H1 (cell line): ENCODE measurements around the gene MOK. TPM values are rescaled to one million over a fixed set of nuclear protein-coding genes. Genes with fewer than 3 reads are reported as not detected.

Experiments used
- CTCF ChIA-PET: fragments of 300-600 bp; sonication (Branson Sonifier 250); formaldehyde crosslinking; loops from one replicate; lab custom pipeline; 2021; ENCODE audit not compliant: partially characterized antibody; lab: Charles Lee
- POLR2A ChIA-PET: fragments of 300-600 bp; sonication (Branson Sonifier 250); formaldehyde crosslinking; loops from one replicate; lab custom pipeline; 2021; ENCODE audit warnings: inconsistent platforms; ENCODE audit not compliant: partially characterized antibody; lab: Charles Lee
- DNase-seq, 2 experiments: peaks; one replicate each; pipeline versions ENCODE4 v3.0.0 to v3.0.0-alpha.2; 2010 to 2022; ENCODE audit warnings: low spot score in 2 of 2, low read depth in 1 of 2, mixed read lengths in 1 of 2
- FAIRE-seq: peaks from 2 replicates; lab custom pipeline; 2011; peaks lifted over from hg19 to GRCh38; lab: Jason Lieb, UNC
- H2AFZ ChIP-seq: 2 replicates; pipeline ENCODE4 v1.8.1; 2012; ENCODE audit warnings: low read length, inconsistent platforms
- H2AK5ac ChIP-seq: 2 replicates; pipeline ENCODE4 v1.6.1; 2013; ENCODE audit warnings: low read depth, low read length
- H2BK120ac ChIP-seq: replicated peaks from 2 replicates; pipeline ENCODE3; 2013; ENCODE audit warnings: low read depth, low read length, inconsistent platforms
- H2BK12ac ChIP-seq: 2 replicates; pipeline ENCODE4 v1.6.1; 2013; ENCODE audit warnings: low read depth, low read length
- H2BK15ac ChIP-seq: 2 replicates; pipeline ENCODE4 v1.6.1; 2013; ENCODE audit warnings: low read length
- H2BK20ac ChIP-seq: 2 replicates; pipeline ENCODE4 v1.6.1; 2013; ENCODE audit warnings: low read length
- H2BK5ac ChIP-seq: 2 replicates; pipeline ENCODE4 v1.6.1; 2013; ENCODE audit warnings: low read depth, low read length
- H3K14ac ChIP-seq: 2 replicates; pipeline ENCODE4 v1.6.1; 2013; ENCODE audit warnings: inconsistent platforms; ENCODE audit not compliant: insufficient read length
- H3K18ac ChIP-seq: 2 replicates; pipeline ENCODE4 v1.6.1; 2013; ENCODE audit warnings: low read length; ENCODE audit errors: extremely low read depth
- H3K23ac ChIP-seq: 2 replicates; pipeline ENCODE4 v1.6.1; 2013; ENCODE audit warnings: inconsistent platforms; ENCODE audit not compliant: insufficient read length
- H3K23me2 ChIP-seq: 2 replicates; pipeline ENCODE4 v1.6.1; 2013; ENCODE audit warnings: low read depth, low read length
- H3K27ac ChIP-seq: 2 replicates; pipeline ENCODE4 v1.6.1; 2011; ENCODE audit warnings: low read depth, low read length, inconsistent platforms
- H3K27me3 ChIP-seq, 4 experiments: replicated peaks in 1 of 4; 1 replicate in 1 of 4; 2 replicates in 3 of 4; pipeline versions ENCODE4 v1.6.1 to v1.8.1; 2011 to 2013; ENCODE audit warnings: low read length in 3 of 4, mild to moderate bottlenecking in 3 of 4, inconsistent platforms in 2 of 4, mixed read lengths in 2 of 4, moderate library complexity in 1 of 4; ENCODE audit not compliant: control insufficient read depth in 3 of 4, insufficient read depth in 3 of 4; ENCODE audit errors: extremely low read depth in 1 of 4
- H3K36me3 ChIP-seq, 4 experiments: 2 replicates each; pipeline versions ENCODE4 v1.6.1 to v1.8.1; 2011 to 2013; ENCODE audit warnings: mild to moderate bottlenecking in 4 of 4, low read length in 3 of 4, moderate library complexity in 2 of 4, control low read depth in 1 of 4, inconsistent platforms in 1 of 4; ENCODE audit not compliant: insufficient read depth in 4 of 4, control insufficient read depth in 2 of 4
- H3K4ac ChIP-seq: replicated peaks from 2 replicates; pipeline ENCODE3; 2013; ENCODE audit warnings: low read length, low read depth, mixed read lengths, inconsistent platforms; ENCODE audit not compliant: insufficient read length
- H3K4me1 ChIP-seq, 4 experiments: replicated peaks in 1 of 4; 1 replicate in 1 of 4; 2 replicates in 3 of 4; pipeline versions ENCODE4 v1.6.1 to v1.8.1; 2011 to 2013; ENCODE audit warnings: low read length in 3 of 4, inconsistent platforms in 2 of 4, mixed read lengths in 1 of 4; ENCODE audit not compliant: insufficient read depth in 4 of 4, control insufficient read depth in 3 of 4
- H3K4me2 ChIP-seq, 2 experiments: 2 replicates each; pipeline versions ENCODE4 v1.6.1 to v1.8.1; 2011 to 2013; ENCODE audit warnings: low read depth in 2 of 2, low read length in 2 of 2, control low read depth in 1 of 2, inconsistent platforms in 1 of 2, mild to moderate bottlenecking in 1 of 2; ENCODE audit not compliant: insufficient read depth in 1 of 2
- H3K4me3 ChIP-seq, 4 experiments: fragments of 200-600, 300-600 bp in 1 of 4; sonication (generic), shearing (Covaris generic), sonication (Bioruptor Twin) in 1 of 4; 2 replicates each; pipeline versions ENCODE4 v1.5.1 to v1.8.1; 2011 to 2016; ENCODE audit warnings: low read length in 4 of 4, low read depth in 3 of 4, control low read depth in 2 of 4, inconsistent platforms in 2 of 4, mild to moderate bottlenecking in 2 of 4, mixed read lengths in 1 of 4, moderate library complexity in 1 of 4; ENCODE audit not compliant: insufficient read depth in 2 of 4; ENCODE audit errors: extremely low read depth in 1 of 4
- H3K56ac ChIP-seq: replicated peaks from 2 replicates; pipeline ENCODE3; 2013; ENCODE audit warnings: low read depth, mild to moderate bottlenecking, mixed read lengths, low read length, inconsistent platforms; ENCODE audit not compliant: insufficient read length
- H3K79me1 ChIP-seq: 2 replicates; pipeline ENCODE4 v1.6.1; 2013; ENCODE audit warnings: low read depth, low read length, control low read depth
- H3K79me2 ChIP-seq, 2 experiments: 2 replicates each; pipeline versions ENCODE4 v1.6.1 to v1.8.1; 2012 to 2013; ENCODE audit warnings: low read length in 2 of 2, mild to moderate bottlenecking in 2 of 2, inconsistent platforms in 1 of 2; ENCODE audit not compliant: insufficient read depth in 2 of 2, control insufficient read depth in 1 of 2
- H3K9ac ChIP-seq, 4 experiments: replicated peaks in 1 of 4; 1 replicate in 1 of 4; 2 replicates in 3 of 4; pipeline versions ENCODE4 v1.6.1 to v1.8.1; 2011 to 2013; ENCODE audit warnings: low read depth in 3 of 4, low read length in 3 of 4, control low read depth in 2 of 4, mild to moderate bottlenecking in 2 of 4, moderate library complexity in 2 of 4, inconsistent platforms in 1 of 4; ENCODE audit errors: extremely low read depth in 1 of 4
- H3K9me3 ChIP-seq, 2 experiments: 2 replicates each; pipeline versions ENCODE4 v1.6.1 to v1.8.1; 2012 to 2013; ENCODE audit warnings: mild to moderate bottlenecking in 2 of 2, moderate library complexity in 2 of 2, control low read depth in 1 of 2, inconsistent platforms in 1 of 2, low read depth in 1 of 2, low read length in 1 of 2, mixed read lengths in 1 of 2; ENCODE audit not compliant: insufficient read depth in 2 of 2
- H4K20me1 ChIP-seq, 2 experiments: replicated peaks in 1 of 2; 2 replicates each; pipeline versions ENCODE3 to v1.8.1; 2011 to 2013; ENCODE audit warnings: inconsistent platforms in 2 of 2, low read length in 2 of 2, mild to moderate bottlenecking in 1 of 2; ENCODE audit not compliant: insufficient read depth in 2 of 2, control insufficient read depth in 1 of 2
- H4K5ac ChIP-seq: 2 replicates; pipeline ENCODE4 v1.6.1; 2013; ENCODE audit warnings: low read length, low read depth, mixed read lengths, inconsistent platforms; ENCODE audit not compliant: insufficient read length
- H4K8ac ChIP-seq: 2 replicates; pipeline ENCODE4 v1.8.0; 2013; ENCODE audit warnings: mild to moderate bottlenecking, moderate library complexity, low read length, inconsistent platforms; ENCODE audit not compliant: insufficient read depth; ENCODE audit errors: extremely low read depth
- H4K91ac ChIP-seq: replicated peaks from 2 replicates; pipeline ENCODE3; 2013; ENCODE audit warnings: low read length, mixed read lengths, inconsistent platforms; ENCODE audit not compliant: insufficient read length
- CBX8 ChIP-seq: fragments of 300-800, 300-1000 bp; sonication (generic); IDR thresholded peaks from 2 replicates; pipeline ENCODE4 v1.7.1; 2016; ENCODE audit warnings: low read depth, low read length, borderline replicate concordance
- RBBP5 ChIP-seq: IDR thresholded peaks from 2 replicates; pipeline ENCODE4 v1.7.1; 2012; ENCODE audit warnings: low read depth, mild to moderate bottlenecking, inconsistent platforms, low read length, moderate library complexity, borderline replicate concordance
- RFX5 ChIP-seq: IDR thresholded peaks from 2 replicates; pipeline ENCODE4 v1.6.1; 2011; ENCODE audit warnings: low read depth, low read length, improper control_type of control experiment, borderline replicate concordance
- SUZ12 ChIP-seq: fragments of 200-600 bp; sonication (generic); IDR thresholded peaks from 2 replicates; pipeline ENCODE4 v1.6.1; 2012; ENCODE audit warnings: mild to moderate bottlenecking, inconsistent platforms, low read length, moderate library complexity, mixed read lengths
- WGBS, 2 experiments: shearing (Covaris generic) in 1 of 2; methylation state at CpG; one replicate each; pipeline versions ENCODE4 v1.1.6 to v1.1.7; 2013 to 2015; ENCODE audit warnings: low lambda C conversion rate in 2 of 2, mixed read lengths in 2 of 2, inconsistent platforms in 1 of 2, low coverage in 1 of 2, missing lambda C conversion rate in 1 of 2; ENCODE audit not compliant: insufficient replicate concordance in 2 of 2, insufficient coverage in 1 of 2, insufficient read length in 1 of 2; ENCODE audit errors: extremely low coverage in 1 of 2, missing lambda C conversion rate in 1 of 2; 5-methylcytosine and 5-hydroxymethylcytosine counted together
- polyA plus RNA-seq, 7 experiments: library from polyadenylated mRNA; depleted of rRNA in 3 of 7; stranded (reverse) in 5 of 7; unstranded in 2 of 7; fragments of >200 nt in 5 of 7; fragments of 200-250 nt in 2 of 7; gene quantifications; 1 replicate in 5 of 7; 2 replicates in 1 of 7; 4 replicates in 1 of 7; pipeline versions ENCODE4 v1.2.1 to v1.2.3, GENCODE V29; 2011 to 2013; ENCODE audit warnings: missing spikeins in 2 of 7, mixed read lengths in 2 of 7
- total RNA-seq: library from RNA; stranded (reverse); fragmentation: NEBNext Ultra II Directional; extraction: Animal tissue kit (Norgen Biotek cat#: 25700); gene quantifications from 2 replicates; pipeline ENCODE4 v1.2.1, GENCODE V29; 2021
- TF ChIP-seq, protein P1 (sequence below), 3 experiments: IDR thresholded peaks; 1 replicate in 2 of 3; 2 replicates in 1 of 3; pipeline versions ENCODE4 v1.5.1 to v1.6.1; 2011; ENCODE audit warnings: low read length in 3 of 3, mild to moderate bottlenecking in 3 of 3, inconsistent platforms in 2 of 3, low read depth in 1 of 3, moderate library complexity in 1 of 3; ENCODE audit not compliant: insufficient read depth in 1 of 3; ENCODE audit errors: control extremely low read depth in 1 of 3

MOK gene
- total and polyA plus RNA-seq, 2 of the 8 experiments (the other 6 are each of a cell fraction or from before 2014, with no cell fraction given), result 2.1 to 2.5 TPM

DNA sequence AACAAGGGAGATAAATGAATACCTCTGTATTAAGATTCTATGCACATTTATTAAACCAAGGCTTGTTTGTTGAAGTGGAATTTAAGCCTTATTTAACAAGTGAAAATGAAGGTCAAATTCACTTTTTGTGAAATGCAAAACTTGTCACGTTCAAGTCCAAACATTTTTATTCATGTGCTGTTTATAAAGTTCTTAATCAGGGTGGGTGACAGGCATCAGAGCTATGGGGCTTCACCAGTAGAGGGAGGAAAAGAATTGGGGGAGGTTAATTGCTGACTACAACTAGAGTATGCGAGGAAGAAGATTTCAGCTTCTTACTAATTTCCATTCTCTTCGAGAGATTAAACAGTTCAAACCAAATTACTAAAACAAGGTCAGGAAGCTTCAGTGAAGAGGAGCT is 9.7 kb downstream of the MOK start:
- no peak overlapping the region for H3K4me2 ChIP-seq
- ChIA-PET POLR2A (interaction anchor here (0.9 kb wide), 1 partner anchor 42 kb away, joined by 3 read pairs; no protein-coding TSS in a partner anchor), CTCF (interaction anchor here (0.8 to 2.1 kb wide), 8 partner anchors 9 to 196 kb away, joined by 3 to 8 read pairs (median 4); partner anchors contain the start of gene MOK)
- no peak overlapping the region for H3K9ac ChIP-seq
- no peak overlapping the region for H4K91ac ChIP-seq
- H3K4me1 ChIP-seq, result no peaks in the 10 kb centered on the region
- no peak overlapping the region for H3K18ac ChIP-seq
- H2BK5ac ChIP-seq, result no peak overlapping the region
- no peak overlapping the region for H3K4me3 ChIP-seq
- no peaks in the 10 kb centered on the region for H3K23me2 ChIP-seq
- H3K27ac ChIP-seq, result no peak overlapping the region
- H3K79me1 ChIP-seq, result no peaks in the 10 kb centered on the region
- 74% methylated on average over 3 of the region's 3 CpGs; no CpG with 5 or more reads in 1 of the 2 experiments for WGBS, 2 experiments
- no peak overlapping the region for H3K4ac ChIP-seq
- FAIRE-seq, result peak; percentile 32
- H2BK12ac ChIP-seq, result no peak overlapping the region
- H2AK5ac ChIP-seq, result no peak overlapping the region
- H2BK15ac ChIP-seq, result no peak overlapping the region
- H3K36me3 ChIP-seq, result no peaks in the 10 kb centered on the region
- no peaks in the 10 kb centered on the region for H3K27me3 ChIP-seq
- no peak overlapping the region for H2AFZ ChIP-seq
- no peak overlapping the region for H4K5ac ChIP-seq
- no peak overlapping the region for H2BK20ac ChIP-seq
- H3K9me3 ChIP-seq, result peaks cover 3 to 8% of the 10 kb centered on the region in 2 experiments; a peak in 2 of 4 replicates
- no peak overlapping the region for H3K14ac ChIP-seq
- no peaks in the 10 kb centered on the region for H4K20me1 ChIP-seq
- no peak for TF ChIP-seq SUZ12
- TF ChIP-seq RFX5, result no peak
- no peak for TF ChIP-seq CBX8
- TF ChIP-seq RBBP5, result no peak
- TF ChIP-seq, protein P1, sequence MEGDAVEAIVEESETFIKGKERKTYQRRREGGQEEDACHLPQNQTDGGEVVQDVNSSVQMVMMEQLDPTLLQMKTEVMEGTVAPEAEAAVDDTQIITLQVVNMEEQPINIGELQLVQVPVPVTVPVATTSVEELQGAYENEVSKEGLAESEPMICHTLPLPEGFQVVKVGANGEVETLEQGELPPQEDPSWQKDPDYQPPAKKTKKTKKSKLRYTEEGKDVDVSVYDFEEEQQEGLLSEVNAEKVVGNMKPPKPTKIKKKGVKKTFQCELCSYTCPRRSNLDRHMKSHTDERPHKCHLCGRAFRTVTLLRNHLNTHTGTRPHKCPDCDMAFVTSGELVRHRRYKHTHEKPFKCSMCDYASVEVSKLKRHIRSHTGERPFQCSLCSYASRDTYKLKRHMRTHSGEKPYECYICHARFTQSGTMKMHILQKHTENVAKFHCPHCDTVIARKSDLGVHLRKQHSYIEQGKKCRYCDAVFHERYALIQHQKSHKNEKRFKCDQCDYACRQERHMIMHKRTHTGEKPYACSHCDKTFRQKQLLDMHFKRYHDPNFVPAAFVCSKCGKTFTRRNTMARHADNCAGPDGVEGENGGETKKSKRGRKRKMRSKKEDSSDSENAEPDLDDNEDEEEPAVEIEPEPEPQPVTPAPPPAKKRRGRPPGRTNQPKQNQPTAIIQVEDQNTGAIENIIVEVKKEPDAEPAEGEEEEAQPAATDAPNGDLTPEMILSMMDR (IDR thresholded peaks at IDR 0.05; ENCODE audit: control extremely low read depth in 1 of 3, insufficient read depth in 1 of 3, low read depth in 1 of 3, low read length in 3 of 3), result peak in 1 of 3 experiments; percentile 43; a peak in 1 of 4 replicates
- no peak overlapping the region for H3K56ac ChIP-seq
- H3K79me2 ChIP-seq, result no peaks in the 10 kb centered on the region
- no peak overlapping the region for H3K23ac ChIP-seq
- no peak overlapping the region for H2BK120ac ChIP-seq
- no peak overlapping the region for H4K8ac ChIP-seq
- DNase-seq, result no peak
